BLaER1 (cell line): Measurements from ENCODE around the gene UNK.

ENCODE experiments used
- H3K27ac ChIP-seq: shearing (Covaris generic); formaldehyde crosslinking; 2 replicates; pipeline ENCODE4 v1.8.1; 2022
- H3K27me3 ChIP-seq: shearing (Covaris generic); formaldehyde crosslinking; 2 replicates; pipeline ENCODE4 v1.8.1; 2022
- H3K36me3 ChIP-seq: shearing (Covaris generic); formaldehyde crosslinking; 2 replicates; pipeline ENCODE4 v1.8.1; 2022
- H3K4me1 ChIP-seq: shearing (Covaris generic); formaldehyde crosslinking; 2 replicates; pipeline ENCODE4 v1.8.1; 2022
- H3K4me2 ChIP-seq: shearing (Covaris generic); formaldehyde crosslinking; 2 replicates; pipeline ENCODE4 v1.8.1; 2022
- H3K4me3 ChIP-seq: shearing (Covaris generic); formaldehyde crosslinking; 2 replicates; pipeline ENCODE4 v1.8.1; 2022
- H3K9ac ChIP-seq: shearing (Covaris generic); formaldehyde crosslinking; 2 replicates; pipeline ENCODE4 v1.8.1; 2022
- H3K9me3 ChIP-seq: shearing (Covaris generic); formaldehyde crosslinking; 2 replicates; pipeline ENCODE4 v1.8.1; 2022
- H4K20me1 ChIP-seq: shearing (Covaris generic); formaldehyde crosslinking; 2 replicates; pipeline ENCODE4 v1.8.1; 2022
- Cebpa-rat ChIP-seq: shearing (Covaris generic); IDR thresholded peaks from 2 replicates; pipeline ENCODE4 v1.8.1; 2022

UNK gene

DNA sequence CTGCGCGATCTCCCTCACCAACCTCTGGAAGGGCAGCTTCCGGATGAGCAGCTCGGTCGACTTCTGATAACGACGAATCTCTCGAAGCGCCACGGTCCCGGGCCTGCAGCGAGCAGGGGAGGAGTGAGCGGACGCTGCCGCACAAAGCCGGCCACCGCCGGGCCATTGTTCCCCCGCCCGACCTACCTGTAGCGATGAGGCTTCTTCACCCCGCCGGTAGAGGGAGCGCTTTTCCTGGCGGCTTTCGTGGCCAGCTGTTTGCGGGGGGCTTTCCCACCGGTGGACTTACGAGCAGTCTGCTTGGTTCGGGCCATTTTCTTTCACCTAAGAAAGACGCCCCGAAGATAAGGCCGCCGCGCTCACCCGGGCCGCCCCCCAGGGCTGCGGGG, 5.8 kb upstream of the UNK start:
- no peak for TF ChIP-seq Cebpa-rat
- Histone ChIP-seq H3K9me3 (no peaks in the 10 kb centered on the region; the same call in 1 of the 2 replicates), H3K27me3 (no peaks in the 10 kb centered on the region), H4K20me1 (peaks cover 57% of the 10 kb centered on the region), H3K4me2 (peak overlapping the region; percentile 87), H3K9ac (peak overlapping the region; percentile 99), H3K36me3 (peaks cover 52% of the 10 kb centered on the region), H3K27ac (peak overlapping the region; percentile 99), H3K4me1 (peaks cover 52% of the 10 kb centered on the region), H3K4me3 (peak overlapping the region; percentile 96)

DNA sequence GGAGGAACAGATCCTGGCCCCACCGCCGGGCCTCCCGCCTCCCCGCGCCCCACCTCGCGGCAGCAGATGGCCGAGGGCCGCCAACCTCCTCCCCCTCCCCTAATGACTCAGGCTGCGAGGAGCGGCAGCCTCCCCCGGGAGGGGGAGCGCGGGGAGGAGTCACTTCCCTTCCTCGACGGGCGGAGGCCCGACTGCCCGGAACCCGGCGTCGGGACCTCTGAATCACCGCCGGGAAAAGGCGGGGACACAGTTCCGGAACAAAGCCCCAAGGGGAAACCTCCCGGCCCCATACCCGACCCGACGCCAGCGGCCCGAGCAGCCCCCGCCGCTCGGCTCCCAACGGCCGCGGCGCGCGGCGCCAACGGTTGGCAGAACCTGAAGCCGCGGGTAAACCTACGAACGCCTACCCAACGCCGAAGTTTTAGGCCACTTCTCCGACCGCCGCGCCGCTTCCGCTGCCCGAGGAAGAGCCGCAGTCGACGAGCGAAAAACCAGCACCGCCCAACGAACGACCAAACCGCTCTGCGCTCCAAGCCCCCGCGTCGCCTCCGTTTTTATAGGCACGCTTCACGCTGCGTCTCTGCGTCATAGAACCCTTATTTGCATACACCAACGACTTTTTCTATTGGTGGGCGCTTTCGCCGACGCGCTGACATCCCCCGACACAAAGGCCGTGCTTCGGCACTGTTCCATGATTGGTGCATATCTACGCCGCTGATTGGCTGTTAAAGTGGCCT, 5.2 kb upstream of the UNK start:
- peak overlapping the region; percentile 96 for H3K4me3 ChIP-seq
- peaks cover 46% of the 10 kb centered on the region for H3K36me3 ChIP-seq
- no peak for TF ChIP-seq Cebpa-rat
- H3K4me1 ChIP-seq = peaks cover 56% of the 10 kb centered on the region
- no peaks in the 10 kb centered on the region; the same call in 1 of the 2 replicates for H3K9me3 ChIP-seq
- H3K4me2 ChIP-seq = peak overlapping the region; percentile 87; the same call in 1 of the 2 replicates
- H3K9ac ChIP-seq = peak overlapping the region; percentile 99
- H3K27me3 ChIP-seq = no peaks in the 10 kb centered on the region
- peak overlapping the region; percentile 99 for H3K27ac ChIP-seq
- H4K20me1 ChIP-seq = peaks cover 51% of the 10 kb centered on the region

GRCh38 chr17:75779987-75780889, 4.4 kb upstream of the UNK start:
- Histone ChIP-seq H3K4me1 (peaks cover 56% of the 10 kb centered on the region), H3K4me2 (peak overlapping the region; percentile 29; the same call in 1 of the 2 replicates), H3K36me3 (peaks cover 38% of the 10 kb centered on the region), H3K27ac (no peak overlapping the region), H4K20me1 (peaks cover 43% of the 10 kb centered on the region), H3K4me3 (no peak overlapping the region), H3K9ac (no peak overlapping the region), H3K9me3 (no peaks in the 10 kb centered on the region; the same call in 1 of the 2 replicates), H3K27me3 (no peaks in the 10 kb centered on the region)
- no peak for TF ChIP-seq Cebpa-rat

GRCh38 chr17:75783069-75783783, 1.4 kb upstream of the UNK start:
- Histone ChIP-seq H3K4me2 (peak overlapping the region; percentile 98), H3K27me3 (no peaks in the 10 kb centered on the region), H3K4me3 (no peak overlapping the region), H3K27ac (peak overlapping the region; percentile 100), H3K36me3 (peaks cover 23% of the 10 kb centered on the region), H3K9me3 (no peaks in the 10 kb centered on the region; the same call in 1 of the 2 replicates), H4K20me1 (peaks cover 15% of the 10 kb centered on the region), H3K9ac (peak overlapping the region; percentile 99), H3K4me1 (peaks cover 64% of the 10 kb centered on the region)
- no peak for TF ChIP-seq Cebpa-rat

GRCh38 chr17:75783803-75784472, 668 bp upstream of the UNK start:
- peak overlapping the region; percentile 98 for H3K4me2 ChIP-seq
- H3K9ac ChIP-seq = peak overlapping the region; percentile 99
- peaks cover 64% of the 10 kb centered on the region for H3K4me1 ChIP-seq
- H3K4me3 ChIP-seq = peak overlapping the region; percentile 79
- H3K27me3 ChIP-seq = no peaks in the 10 kb centered on the region
- no peak for TF ChIP-seq Cebpa-rat
- peak overlapping the region; percentile 100 for H3K27ac ChIP-seq
- peaks cover 19% of the 10 kb centered on the region for H3K36me3 ChIP-seq
- H4K20me1 ChIP-seq = peaks cover 15% of the 10 kb centered on the region
- no peaks in the 10 kb centered on the region for H3K9me3 ChIP-seq

DNA sequence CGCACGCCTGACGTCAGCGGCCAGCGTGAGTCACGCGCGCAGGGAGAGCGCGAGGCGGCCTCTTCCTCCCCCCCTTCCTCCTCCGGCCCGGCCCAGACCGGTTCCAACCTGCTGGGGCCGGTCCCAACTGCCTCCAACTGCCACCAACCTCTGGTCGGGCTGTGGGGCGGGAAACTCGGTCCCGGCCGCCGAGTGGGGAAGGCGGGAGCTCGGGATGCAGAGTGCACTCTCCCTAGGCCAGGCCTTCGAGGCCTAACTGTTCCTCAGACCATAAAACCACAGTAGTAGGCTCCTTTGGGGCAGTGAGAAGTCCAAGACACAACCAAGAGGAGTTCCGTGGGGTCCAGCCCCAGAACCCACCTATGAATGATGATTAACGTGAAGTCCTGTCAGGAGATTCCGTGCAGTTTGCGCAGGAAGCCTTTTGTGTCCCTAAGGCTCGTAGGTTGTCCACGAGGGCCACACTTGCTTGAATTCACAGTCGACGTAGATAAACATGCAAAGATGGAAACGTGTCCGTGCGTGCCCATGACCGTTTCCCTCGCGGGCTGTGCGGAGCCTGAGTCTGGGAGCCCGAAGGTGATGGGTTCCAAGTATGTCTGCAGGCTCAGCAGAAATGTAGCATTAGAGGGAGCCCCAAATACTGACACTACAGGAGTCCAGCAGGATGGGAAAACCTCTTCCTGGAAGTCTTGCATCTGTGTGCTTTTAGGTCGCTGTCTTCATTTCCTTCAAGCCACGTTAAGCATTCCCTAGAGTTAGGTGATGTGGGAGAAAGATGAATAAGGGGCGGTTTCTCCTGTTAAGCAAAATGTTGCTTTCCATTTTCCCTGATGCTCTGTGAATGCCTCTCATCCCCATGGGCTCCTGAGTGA, 647 bp downstream of the UNK start:
- no peaks in the 10 kb centered on the region for H3K27me3 ChIP-seq
- peaks cover 60% of the 10 kb centered on the region for H3K4me1 ChIP-seq
- H3K9me3 ChIP-seq = no peaks in the 10 kb centered on the region
- peak overlapping the region; percentile 100 for H3K27ac ChIP-seq
- peak overlapping the region; percentile 99 for H3K9ac ChIP-seq
- H3K4me2 ChIP-seq = peak overlapping the region; percentile 98
- peaks cover 29% of the 10 kb centered on the region for H3K36me3 ChIP-seq
- no peak for TF ChIP-seq Cebpa-rat
- H3K4me3 ChIP-seq = peak overlapping the region; percentile 79
- peaks cover 20% of the 10 kb centered on the region for H4K20me1 ChIP-seq

DNA sequence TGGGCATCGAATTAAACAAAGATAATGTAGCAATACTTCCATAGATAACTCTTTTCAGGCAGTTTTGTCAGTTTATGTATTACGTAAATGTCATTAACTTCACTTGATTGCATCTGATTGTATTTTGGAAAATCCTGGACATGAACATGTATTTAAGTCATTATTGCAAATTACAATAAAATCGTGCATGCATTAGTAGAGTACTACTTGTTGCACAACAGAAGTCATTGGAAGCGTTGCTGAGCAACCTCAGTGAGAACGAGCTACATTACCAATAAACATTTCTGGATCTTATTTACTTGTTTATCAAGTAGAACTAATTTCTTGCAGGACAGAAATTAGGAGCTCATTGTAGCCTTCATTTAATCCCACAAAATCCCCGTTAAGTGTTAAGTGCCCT, 6.6 kb downstream of the UNK start:
- no peak for TF ChIP-seq Cebpa-rat

DNA sequence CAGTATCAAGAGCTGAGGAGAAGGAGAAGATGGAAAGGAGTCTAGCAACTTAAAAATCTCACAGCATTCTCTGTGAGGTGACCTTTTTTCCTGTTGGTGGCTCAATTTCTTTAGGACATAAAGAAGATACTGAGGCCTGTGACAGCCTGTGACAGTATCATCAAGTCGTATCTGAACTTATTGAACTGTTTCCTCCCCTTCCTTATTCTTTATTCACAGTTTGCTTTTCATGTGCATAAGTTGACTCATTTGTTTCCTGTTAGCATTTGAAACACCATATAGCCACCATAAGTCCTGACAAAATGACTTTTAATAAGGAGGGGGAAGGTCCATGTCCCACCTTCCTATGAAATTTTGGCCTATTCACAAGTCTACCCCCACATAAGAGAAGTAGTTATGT, 8.9 kb downstream of the UNK start:
- Histone ChIP-seq H4K20me1 (peaks cover 94% of the 10 kb centered on the region), H3K4me2 (no peak overlapping the region), H3K27me3 (no peaks in the 10 kb centered on the region), H3K4me1 (no peaks in the 10 kb centered on the region), H3K9ac (no peak overlapping the region), H3K4me3 (no peak overlapping the region), H3K27ac (no peak overlapping the region), H3K9me3 (no peaks in the 10 kb centered on the region), H3K36me3 (peaks cover 91% of the 10 kb centered on the region)
- no peak for TF ChIP-seq Cebpa-rat

More for the DNA sequence above, 6.6 kb downstream of the UNK start:
- Histone ChIP-seq H3K4me3 (no peak overlapping the region), H3K27me3 (no peaks in the 10 kb centered on the region), H3K4me2 (no peak overlapping the region), H3K9ac (no peak overlapping the region), H3K9me3 (no peaks in the 10 kb centered on the region), H3K4me1 (peaks cover 19% of the 10 kb centered on the region), H3K36me3 (peaks cover 87% of the 10 kb centered on the region), H4K20me1 (peaks cover 79% of the 10 kb centered on the region), H3K27ac (no peak overlapping the region)
